Activated T-cell treated with anti-CD3 and anti-CD28 coated beads, Interleukin-2, amount 50 U/mL, for 1 hour (primary cell): Measurements from ENCODE around the gene C12orf43.
A peak's percentile ranks its signal among the peaks of the same experiment; 100 is the strongest.
"Not testable (repeated sequence)": the region's sequence is repeated elsewhere in the genome, so short reads cannot be mapped to it uniquely, and the experiment has no call there.

Experiments
- DNase-seq: peaks from one replicate; pipeline ENCODE4 v3.0.0-alpha.2; 2020

The C12orf43 gene, protein sequence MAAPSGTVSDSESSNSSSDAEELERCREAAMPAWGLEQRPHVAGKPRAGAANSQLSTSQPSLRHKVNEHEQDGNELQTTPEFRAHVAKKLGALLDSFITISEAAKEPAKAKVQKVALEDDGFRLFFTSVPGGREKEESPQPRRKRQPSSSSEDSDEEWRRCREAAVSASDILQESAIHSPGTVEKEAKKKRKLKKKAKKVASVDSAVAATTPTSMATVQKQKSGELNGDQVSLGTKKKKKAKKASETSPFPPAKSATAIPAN

DNA sequence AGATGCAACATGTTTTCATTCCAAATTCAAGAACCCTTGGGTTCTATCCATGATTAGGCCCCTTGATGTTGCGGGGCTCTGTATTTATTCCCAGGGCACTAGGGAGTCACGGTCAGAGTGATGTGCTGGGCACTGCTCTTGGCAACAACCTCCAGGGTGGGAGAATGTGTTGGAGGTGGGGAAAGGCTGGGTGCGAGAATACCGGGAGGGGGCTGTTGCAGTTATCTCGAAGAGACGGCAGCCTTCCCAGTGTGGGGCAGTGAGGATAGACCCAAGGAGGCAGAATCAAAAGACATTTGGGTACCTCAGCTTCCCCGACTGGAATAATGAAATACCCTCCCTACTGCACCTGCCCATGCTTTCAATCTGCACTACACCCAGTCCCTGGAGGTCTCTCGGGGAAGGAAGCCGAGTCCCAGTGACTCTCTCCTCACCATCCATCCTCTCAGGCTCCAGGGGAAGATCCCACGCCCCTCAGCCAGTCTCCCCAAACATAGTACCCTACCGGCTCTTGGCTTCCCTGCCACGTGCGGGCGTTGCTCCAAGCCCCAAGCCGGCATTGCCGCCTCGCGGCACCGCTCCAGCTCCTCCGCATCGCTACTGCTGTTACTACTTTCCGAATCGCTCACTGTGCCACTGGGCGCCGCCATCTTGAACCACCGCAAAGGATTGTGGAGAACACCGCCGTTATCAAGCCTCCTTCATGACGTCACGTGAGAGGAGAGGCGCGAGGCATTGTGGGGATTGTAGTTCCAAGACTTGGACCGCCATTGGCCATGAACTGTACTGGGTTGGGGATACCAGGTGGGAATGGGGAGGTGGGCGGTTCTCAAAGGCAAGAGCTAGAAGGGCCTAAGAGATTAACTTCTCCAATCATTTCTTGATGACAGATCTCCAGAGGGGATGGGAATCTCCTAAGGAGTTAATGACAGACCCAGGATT, at the start of gene C12orf43:
Gene C12orf43 (minus strand): TSS at position 663 of the 942 bp plus-strand sequence. CDS start 13 bp downstream, at position 650.
- DNase-seq: peak; percentile 90

DNA sequence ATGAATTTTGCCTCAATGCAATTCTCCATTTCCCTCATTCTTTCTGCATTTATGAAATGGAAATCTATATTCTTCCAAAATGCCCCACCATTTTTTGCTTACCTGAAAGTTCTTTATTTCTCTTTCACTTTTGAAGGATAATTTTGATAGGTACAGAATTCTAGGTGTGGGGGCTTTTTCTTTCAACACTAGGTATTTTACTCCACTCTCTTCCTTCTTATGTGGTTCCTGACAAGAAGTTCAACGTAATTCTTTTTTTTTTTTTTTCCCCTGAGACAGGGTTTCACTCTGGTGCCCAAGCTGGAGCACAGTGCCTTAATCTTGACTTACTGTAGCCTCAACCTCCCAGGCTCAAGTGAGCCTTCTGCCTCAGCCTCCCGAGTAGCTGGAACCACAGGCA, 49.1 kb upstream of the C12orf43 start:
- DNase-seq: no peak

DNA sequence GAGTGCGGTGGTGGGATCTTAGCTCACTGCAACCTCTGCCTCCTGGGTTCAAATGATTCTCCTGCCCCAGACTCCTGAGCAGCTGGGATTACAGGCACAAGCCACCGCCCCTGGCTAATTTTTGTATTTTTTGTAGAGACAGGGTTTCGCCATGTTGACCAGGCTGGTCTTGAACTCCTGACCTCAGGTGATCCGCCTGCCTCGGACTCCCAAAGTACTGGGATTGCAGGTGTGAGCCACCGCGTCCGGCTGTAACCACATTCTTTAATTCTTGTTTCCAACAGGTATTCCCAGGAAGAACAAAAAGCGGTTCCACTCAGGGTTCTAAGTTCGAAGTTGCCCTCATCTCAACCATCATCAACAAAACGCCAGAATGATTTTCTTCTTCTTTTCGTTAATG, 48.3 kb upstream of the C12orf43 start:
- DNase-seq: not testable (repeated sequence)

DNA sequence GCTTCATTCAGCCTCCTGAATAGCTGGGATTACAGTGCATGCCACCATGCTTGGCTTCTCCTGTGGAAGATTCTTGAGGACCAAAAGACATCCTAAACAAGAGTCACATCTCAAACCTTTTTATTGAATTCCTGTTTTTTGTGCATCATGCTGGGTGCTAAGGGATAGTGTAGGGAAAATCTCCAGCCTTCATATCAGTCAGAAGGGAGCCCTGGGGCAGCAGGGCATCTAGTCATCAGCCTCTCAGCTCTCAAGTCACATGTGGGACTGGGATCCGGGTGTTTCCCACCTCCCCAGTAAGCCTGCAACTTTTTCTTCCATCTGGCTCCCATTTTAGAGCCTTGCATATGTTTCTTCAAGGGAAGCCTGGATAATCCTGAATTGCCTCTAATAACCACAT, 47.8 kb upstream of the C12orf43 start:
- no peak for DNase-seq

DNA sequence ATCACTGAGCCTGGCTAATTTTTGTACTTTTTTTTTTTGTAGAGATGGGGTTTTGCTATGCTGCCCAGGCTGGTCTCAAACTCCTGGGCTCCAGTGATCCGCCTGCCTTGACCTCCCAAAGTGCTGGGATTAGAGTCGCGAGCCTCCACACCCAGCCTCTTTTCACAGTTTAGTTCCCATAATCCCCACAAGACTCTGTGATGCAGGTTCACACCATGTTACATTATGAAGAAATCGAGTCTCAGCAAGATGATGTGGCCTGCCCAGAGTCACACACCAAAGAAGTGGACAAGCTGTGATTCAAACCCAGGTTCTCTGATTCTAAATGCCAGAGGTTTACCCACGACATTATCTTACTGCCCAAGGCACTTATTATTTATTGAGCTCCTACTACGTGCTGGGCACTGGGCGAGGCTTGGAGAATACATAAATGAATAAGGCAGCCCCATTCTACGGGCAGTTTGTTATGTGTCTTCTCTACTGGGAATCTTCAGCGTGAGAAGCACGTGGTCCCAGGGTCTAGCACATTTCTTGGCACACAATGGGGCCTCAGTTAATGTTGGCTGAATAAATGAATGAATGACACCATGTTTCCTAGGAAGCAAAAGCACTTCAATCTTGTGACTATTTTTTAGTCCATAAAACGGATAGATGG, 46.2 kb upstream of the C12orf43 start:
- no peak for DNase-seq

DNA sequence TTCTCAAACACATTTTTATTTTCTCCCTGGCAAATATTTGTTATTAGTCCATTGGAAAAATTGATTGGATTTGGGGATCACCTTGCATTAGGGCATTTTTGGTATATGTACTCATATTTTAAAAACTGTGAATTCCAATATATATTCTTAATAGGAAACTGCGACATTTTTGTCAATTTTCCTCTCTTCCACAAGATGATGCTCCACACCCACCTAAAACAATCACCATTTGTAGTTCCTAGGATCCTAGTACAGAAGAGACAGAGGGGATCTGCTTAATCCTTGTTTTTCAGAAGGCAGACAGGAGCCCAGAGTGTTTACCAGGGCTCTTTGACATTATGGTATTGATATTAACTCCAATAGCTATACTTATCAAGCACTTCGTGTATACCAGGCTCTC, 45.5 kb upstream of the C12orf43 start:
- no peak for DNase-seq

DNA sequence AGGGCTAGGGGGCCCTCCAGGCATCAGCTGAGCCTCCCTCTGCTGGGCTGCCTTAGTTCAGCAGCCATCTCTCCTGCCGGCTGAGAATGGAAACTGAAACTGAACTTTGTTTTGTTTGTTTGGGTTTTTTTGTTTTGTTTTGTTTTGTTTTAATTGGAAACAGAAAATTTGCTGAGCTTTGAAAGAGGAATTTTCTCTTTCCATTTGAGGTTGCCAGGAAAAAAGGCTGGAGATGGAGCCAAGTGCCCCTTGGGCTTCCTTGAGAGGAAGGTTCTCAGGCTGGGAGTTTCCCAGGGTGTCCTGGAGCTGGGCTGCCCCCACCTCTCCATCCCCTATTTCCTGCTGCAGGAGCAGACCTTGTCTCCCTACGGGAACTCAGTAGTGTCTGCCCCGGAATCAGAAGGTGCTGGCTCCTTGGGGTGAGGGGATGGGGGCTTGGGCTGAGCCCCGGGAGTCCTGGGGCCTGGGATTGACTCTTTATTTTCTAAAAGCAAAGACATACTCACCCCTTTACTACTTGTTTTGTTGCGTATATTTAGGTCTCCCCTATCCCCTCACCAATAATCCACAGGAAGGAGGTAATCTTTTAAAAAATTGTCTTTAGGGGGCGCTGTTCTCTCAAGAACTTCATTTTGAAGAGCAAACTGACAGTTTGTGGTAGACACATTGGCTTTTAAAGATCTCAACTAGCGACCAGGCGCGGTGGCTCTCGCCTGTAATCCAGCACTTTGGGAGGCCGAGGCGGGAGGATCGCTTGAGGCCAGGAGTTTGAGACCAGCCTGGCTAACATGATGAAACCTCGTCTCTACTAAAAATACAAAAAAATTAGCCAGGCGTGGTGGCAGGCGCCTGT, 44.1 kb upstream of the C12orf43 start:
- DNase-seq: peak; percentile 60

DNA sequence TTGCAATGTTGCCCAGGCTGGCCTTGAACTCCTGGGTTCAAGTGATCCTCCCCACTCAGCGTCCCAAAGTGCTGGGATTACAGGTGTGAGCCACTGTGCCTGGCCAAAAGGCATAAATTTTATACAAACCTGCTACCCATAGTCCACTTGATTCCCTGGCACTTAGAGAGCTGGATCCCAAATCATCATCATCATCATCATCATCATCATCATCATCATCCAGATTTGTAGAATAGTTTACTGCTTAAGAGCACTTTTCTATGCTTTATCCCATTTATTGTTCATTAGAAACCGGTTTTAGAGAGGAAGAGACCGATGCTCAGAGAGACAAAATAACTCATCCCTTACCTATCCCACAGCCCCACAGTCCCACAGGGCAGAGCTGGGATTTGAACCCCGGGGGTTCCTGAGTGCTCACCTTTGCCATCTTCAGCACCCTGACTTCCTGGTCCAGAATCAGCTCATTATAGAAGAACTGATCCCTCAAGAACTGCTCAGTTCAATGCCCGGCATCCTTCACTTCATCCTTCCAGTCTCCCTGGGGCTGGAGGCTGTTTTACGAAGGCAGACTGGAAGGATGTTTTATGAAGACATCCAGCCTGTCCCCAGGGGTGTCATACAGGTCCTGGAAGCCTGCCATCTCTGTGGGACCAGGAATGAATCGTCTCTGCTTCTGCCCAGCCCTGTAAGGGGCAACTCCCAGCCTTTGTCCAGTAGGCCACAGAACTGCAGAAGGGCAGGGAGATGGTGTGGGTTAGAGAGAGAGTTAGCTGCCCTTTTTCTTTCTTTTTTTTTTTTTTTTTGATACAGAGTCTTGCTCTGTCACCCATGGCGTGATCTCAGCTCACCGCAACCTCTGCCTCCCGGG, 43.0 kb upstream of the C12orf43 start:
- DNase-seq: no peak

DNA sequence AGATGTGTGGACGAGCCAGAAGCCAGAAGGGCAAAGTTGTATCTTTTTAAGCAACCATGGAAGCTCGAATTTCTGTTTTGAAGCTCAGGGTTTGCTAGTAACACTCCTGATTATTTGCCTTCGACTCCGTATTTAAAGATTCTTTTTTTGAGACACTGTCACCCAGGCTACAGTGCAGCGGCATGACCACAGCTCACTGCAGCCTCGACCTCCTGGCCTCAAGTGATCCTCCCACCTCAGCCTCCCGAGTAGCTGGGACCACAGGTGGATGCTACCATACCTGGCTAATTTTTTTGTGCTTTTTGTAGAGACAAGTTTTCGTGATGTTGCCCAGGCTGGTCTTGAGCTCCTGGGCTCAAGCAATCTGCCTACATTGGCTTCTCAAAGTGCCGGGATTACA, 41.5 kb upstream of the C12orf43 start:
- no peak for DNase-seq

DNA sequence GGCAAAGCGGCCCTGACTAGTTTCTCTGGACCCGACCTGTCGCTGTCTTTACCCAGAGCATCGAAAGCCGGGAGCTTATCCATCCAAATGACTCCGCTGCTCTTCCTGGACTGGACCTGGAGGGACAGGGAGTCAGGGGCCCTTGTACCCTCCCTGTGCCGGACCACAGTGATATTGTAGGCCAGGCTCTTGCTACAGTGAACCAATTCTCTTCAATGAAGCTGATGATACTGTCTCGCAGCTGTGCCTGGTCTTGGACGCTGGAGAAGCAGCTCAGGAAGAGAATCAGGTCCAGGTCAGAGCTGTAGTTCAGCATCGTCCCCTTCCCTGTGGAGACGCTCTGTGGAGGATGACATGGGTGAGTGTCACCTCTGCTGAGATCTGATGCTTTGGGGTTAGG, 37.4 kb upstream of the C12orf43 start:
- no peak for DNase-seq

DNA sequence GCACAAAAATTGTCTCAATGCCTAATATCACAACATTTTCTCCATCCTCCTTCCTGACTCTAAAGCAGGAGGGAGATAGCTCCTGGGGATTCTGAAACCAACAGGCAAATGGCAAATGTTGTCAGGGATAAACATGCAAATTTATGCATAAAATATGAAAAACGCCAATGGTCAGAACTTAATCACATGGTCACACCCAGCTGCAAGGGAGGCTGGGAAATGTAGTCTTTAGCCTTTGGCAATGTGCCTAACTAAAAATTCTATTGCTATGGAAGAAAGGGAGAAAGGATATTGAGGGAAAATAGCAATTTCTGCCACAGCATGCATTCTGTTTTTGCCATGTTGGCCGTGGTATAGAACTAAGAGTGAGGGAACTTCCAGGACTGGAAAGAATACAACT, 34.4 kb upstream of the C12orf43 start:
- DNase-seq: no peak

DNA sequence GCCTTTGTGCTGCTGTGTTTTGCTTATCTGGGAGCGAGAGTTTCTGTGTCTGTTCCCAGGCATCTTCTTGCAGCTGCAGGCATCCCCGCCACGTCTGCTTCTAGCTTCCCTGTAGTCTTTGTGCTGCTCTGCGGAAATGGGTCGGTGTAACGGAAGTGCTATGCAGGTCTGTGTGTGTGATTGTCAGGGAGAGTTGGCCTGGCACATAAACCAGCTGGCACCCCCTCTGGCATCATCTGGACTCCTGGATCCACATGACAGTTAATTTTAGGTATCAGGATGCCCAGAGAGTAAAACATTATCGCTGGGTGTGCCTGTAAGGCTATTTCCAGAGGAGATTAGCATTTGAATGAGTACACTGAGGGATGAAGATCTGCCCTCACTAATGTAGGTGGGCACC, 32.2 kb upstream of the C12orf43 start:
- DNase-seq: no peak

DNA sequence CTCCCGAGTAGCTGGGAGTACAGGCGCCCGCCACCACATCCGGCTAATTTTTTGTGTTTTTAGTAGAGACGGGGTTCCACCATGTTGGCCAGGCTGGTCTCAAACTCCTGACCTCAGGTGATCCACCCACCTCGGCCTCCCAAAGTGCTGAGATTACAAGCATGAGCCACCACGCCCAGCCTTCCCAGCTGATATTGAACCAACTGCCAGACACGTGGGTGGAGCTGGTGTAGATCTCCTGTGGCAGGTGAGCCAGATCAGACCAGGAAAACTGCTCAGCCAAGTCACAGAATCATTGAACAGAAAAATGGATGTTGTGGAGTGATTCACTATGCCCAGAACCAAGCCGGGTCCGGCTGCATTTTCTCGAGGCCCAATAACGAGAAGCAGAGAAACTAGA, 31.1 kb upstream of the C12orf43 start:
- not testable (repeated sequence) for DNase-seq

DNA sequence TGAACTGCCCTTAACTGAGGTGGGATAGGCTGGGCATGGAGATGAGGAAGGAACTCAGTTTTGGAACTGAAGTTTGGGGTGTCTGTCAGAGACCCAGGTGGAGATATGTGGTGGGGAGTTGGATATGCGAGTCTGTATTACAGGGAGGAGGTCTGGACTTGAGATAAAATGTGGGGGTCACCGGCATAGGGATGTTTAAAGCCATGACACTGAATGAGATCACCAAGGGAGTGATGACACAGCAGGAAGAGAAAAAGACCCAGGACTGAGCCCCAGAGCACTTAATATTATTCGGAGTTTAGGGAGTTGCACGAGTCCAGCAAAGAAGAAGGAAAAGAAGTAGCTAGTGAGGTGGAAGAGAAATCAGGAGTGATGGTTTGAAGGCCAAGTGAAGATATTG, 26.8 kb upstream of the C12orf43 start:
- no peak for DNase-seq

DNA sequence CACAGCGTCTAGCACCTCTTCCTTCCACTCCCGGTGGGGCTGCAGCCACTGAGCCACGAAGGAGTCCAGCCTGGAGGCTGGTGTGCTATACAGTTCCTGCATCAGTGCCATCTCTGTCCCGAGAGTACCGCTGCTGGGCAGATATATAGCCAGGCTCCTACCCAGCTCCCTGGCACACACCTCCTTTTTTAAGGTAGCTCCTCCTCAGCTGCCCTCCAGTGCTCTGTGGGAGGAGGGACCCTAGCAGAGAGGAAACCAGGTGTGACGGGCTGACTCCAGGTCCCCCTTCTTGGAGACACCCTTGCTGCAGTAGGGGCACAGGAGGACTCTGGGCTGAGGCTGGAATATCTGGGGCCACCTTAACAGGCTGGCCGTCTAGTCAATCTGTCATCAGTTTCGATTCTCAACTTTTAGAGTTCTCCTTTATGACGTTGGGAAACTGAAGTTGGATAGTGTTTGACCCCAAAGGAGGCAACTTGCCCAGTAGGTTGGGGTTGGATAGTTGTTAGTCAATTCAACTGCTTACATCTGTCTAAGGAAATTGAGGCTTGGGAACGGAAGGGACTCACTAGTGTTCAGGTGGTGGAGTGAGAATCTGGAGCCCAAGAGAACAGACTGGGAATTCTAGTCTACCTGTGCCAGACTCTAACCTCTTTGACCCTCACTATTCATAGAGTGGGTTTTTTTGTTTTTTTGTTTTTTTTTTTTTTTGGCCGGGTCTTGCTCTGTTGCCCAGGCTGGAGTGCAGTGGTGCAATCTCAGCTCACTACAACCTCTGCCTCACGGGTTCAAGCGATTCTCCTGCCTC, 22.8 kb upstream of the C12orf43 start, which contains the start of gene OASL:
Gene OASL (minus strand): TSS at position 386 of the 808 bp plus-strand sequence. CDS start 275 bp downstream, at position 111.
- peak; percentile 72 for DNase-seq

DNA sequence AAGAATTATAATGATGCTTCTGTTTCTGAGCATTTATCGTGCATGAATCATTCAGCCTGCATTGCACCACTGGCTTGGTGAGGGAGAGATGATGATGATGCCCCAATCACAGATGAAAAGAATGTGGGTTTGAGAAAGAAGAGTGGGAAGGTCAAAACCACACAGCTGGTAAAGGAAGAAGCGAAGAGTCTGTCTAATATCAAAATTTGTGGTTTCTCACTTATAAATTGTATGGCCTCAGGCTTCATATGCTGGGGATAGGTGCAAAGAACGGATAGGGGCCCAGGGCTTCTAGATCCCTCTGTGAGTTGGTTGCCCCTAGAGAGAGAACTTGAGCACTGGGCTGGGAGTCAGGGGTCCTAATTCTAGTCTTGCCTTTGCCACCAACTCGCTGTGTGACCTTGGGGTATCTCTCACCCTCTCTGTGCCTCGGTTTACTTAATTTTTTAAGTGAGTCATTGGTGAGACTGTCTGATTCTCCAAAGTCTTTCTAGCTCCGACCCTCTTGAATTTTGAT, 20.6 kb upstream of the C12orf43 start:
- DNase-seq: no peak

DNA sequence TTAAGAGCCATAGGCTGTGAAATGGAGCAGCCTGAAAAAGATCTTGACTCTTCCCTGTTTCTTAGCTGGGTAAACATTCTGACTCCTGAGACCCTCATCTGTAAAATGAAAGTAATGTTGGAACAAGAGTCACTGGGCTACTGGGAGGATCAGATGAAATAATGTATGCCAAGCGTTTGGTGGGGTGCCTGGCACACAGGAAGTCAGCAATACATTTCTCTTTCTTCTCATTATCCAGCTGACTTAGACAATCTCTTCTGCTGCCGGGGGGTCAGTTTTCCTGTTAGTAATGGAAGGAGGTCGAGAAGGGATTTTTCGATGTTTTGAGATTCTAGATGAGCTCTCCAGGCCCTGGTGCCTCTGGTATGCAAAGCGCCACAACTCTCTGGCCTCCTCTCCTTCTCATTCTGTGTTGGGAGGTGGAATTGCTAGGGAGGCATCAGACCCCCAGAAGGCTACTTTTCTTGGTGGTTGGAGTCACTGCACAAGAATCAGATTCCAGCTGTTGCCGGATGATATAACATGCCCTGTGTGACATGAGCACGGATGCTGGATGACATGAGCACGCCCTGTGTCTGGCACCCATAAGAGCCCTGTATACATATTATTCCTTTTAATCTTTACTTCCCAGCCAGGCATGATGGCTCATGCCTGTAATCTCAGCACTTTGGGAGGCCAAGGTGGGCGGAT, 18.5 kb upstream of the C12orf43 start:
- DNase-seq: no peak

DNA sequence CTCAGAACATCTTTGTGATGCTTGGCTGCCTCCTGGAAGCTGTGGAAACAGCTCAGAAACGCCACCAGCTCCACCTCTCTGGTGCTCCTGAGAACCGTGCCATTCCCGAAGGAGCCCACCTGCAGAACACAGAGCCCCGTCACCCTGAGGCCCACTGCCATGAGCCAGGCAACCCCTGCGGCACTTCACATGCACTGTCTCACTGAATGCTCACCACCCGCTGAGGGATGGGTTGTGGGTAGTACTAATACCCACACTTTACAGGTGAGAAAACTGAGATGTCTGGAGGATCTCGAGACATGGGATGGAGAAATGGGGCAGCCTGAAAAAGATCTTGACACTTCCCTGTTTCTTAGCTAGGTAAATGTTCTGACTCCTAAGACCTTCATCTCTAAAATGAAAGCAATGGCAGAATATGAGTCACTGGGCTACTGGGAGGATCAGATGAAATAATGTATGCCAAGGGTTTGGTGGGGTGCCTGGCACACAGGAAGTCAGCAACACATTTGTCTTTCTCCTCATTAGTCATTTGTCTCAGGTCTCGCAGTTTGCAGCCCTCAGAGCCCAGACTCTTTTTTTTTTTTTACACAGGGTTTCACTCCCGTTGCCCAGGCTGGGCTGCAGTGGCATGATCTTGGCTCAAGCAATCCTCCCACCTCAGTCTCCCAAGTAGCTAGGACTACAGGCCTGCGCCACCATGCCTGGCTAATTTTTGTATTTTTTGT, 17.5 kb upstream of the C12orf43 start:
- DNase-seq: peak; percentile 40
